Ovary (tissue), 9 donors: ENCODE data around the gene CEP57L1. TPM values are rescaled to one million over a fixed set of nuclear protein-coding genes. Genes with fewer than 3 reads are reported as not detected.
"Not testable (repeated sequence)": the region's sequence is repeated elsewhere in the genome, so short reads cannot be mapped to it uniquely, and the experiment has no call there.

Experiments
- DNase-seq, 5 donors: peaks; one replicate each; pipeline ENCODE4 v3.0.0-alpha.2; 2019 to 2020
- H3K27ac ChIP-seq, 2 donors: fragments of 200-600 bp; one replicate each; pipeline versions ENCODE4 v1.5.1 to v1.8.0; 2019 to 2022
- H3K27me3 ChIP-seq: fragments of 200-600 bp; one replicate; pipeline ENCODE4 v1.8.0; 2022
- H3K36me3 ChIP-seq: fragments of 200-600 bp; sonication (generic); one replicate; pipeline ENCODE4 v1.5.1; 2019
- H3K4me1 ChIP-seq: one replicate; pipeline ENCODE4 v1.8.1; 2013; ENCODE audit warnings: mild to moderate bottlenecking, moderate library complexity; ENCODE audit not compliant: insufficient read depth
- H3K4me3 ChIP-seq: fragments of 200-600 bp; sonication (generic); one replicate; pipeline ENCODE4 v1.5.1; 2017
- H3K9me3 ChIP-seq, 2 donors: fragments of 200-600 bp in 1 of 2; sonication (generic) in 1 of 2; one replicate each; pipeline versions ENCODE4 v1.5.1 to v1.8.1; 2013 to 2019; ENCODE audit warnings: mild to moderate bottlenecking in 1 of 2, moderate library complexity in 1 of 2
- EP300 ChIP-seq: sonication (generic); formaldehyde crosslinking; IDR thresholded peaks from one replicate; pipeline ENCODE4 v1.6.1; 2017; ENCODE audit warnings: antibody characterized with exemption
- POLR2A ChIP-seq: fragments of 450-650 bp; IDR thresholded peaks from one replicate; pipeline ENCODE4 v1.6.1; 2017; ENCODE audit warnings: antibody characterized with exemption, mild to moderate bottlenecking, moderate library complexity
- WGBS, 3 donors: extraction: QIAGEN DNeasy Blood & Tissue Kit in 1 of 3; methylation state at CpG; one replicate each; pipeline versions ENCODE4 v1.1.5 to v1.1.7; 2013 to 2017; 5-methylcytosine and 5-hydroxymethylcytosine counted together
- intact Hi-C, 4 donors: fragments of 100-400 bp; cut with DNase I; formaldehyde crosslinking; loops; one replicate each; pipeline versions ENCODE4 v1.11.0 to v1.15.1; 2022 to 2023
- polyA plus RNA-seq, 2 donors: library from polyadenylated mRNA; stranded (reverse); fragments of 200-250 nt in 1 of 2; fragments of 350-450 nt in 1 of 2; fragmentation: Illumina TruSeq in 1 of 2; extraction: RNeasy Lipid Tissue Mini Kit (QIAGEN cat#74804) in 1 of 2; gene quantifications; one replicate each; pipeline ENCODE4 v1.2.3, GENCODE V29; 2013 to 2014
- total RNA-seq, 7 donors: library from RNA; depleted of rRNA in 2 of 7; stranded (reverse); fragments of >200 nt in 2 of 7; fragmentation: NEBNext Ultra II Directional in 3 of 7; extraction: Animal tissue kit (Norgen Biotek cat#: 25700) in 3 of 7; gene quantifications; one replicate each; pipeline versions ENCODE4 v1.1.0 to v1.2.4, GENCODE V29; 2016 to 2023
- TF ChIP-seq, protein P1 (sequence below), 3 donors: fragments of 450-650 bp in 2 of 3; fragments of 200-600 bp in 1 of 3; IDR thresholded peaks; one replicate each; pipeline versions ENCODE4 v1.5.1 to v1.8.0; 2016 to 2022; ENCODE audit warnings: antibody characterized with exemption in 3 of 3, mild to moderate bottlenecking in 1 of 3
- donor health status: DM: no; HTN: no; CAD: no; lungs with moderate emphysema.
- donor health status: DM: no; HTN: no; CAD: no.
- donor health status: Bipolar disorder and iron deficiency.
- donor health status: DM: yes; HTN: yes; CAD: no.
- donor health status: DM: no; HTN: no; CAD: no.
- donor health status: DM: yes; HTN: yes; CAD: no.

The CEP57L1 gene
- total and polyA plus RNA-seq, 9 donors, result 4.9 to 12.6 (median 9.2) TPM

DNA sequence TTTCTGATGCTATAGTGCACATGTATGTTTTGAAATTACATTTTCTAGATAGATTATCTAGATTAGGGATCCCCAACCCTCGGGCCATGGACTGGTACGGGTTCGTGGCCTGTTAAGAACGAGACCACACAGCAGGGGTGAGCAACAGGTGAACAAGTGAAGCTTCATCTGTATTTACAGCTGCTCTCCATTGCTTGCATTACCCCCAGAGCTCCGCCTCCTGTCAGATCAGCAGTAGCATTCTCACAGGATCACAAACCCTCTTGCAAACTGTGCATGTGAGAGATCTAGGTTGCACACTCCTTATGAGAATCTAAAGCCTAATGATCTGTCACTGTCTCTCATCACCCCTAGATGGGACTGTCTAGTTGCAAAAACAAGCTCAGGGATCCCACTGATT lies 10.4 kb downstream of the CEP57L1 start:
- H3K4me3 ChIP-seq, result no peak overlapping the region

DNA sequence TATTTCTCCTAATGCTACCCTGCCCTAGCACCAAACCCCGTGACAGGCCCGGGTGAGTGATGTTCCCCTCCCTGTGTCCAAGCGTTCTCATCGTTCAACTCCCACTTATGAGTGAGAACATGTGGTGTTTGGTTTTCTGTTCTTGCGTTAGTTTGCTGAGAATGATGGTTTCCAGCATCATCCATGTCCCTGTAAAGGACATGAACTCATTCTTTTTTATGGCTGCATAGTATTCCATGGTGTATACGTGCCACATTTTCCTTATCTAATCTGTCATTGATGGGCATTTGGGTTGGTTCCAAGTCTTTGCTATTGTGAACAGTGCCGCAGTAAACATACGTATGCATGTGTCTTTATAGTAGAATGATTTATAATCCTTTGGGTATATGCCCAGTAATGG lies 14.4 kb downstream of the CEP57L1 start:
- H3K9me3 ChIP-seq, H3K4me1 ChIP-seq, H3K27ac ChIP-seq, H3K4me3 ChIP-seq, intact Hi-C loops, DNase-seq, H3K27me3 ChIP-seq, H3K36me3 ChIP-seq: not testable (repeated sequence)
- 93 to 97% (median 95%) methylated on average over 8 of the region's 8 CpGs for WGBS, 3 donors

More for the DNA sequence above, 10.4 kb downstream of the CEP57L1 start:
- 88 to 98% (median 96%) methylated on average over 5 of the region's 5 CpGs for WGBS, 3 donors
- Histone ChIP-seq H3K27ac (no peak overlapping the region), H3K9me3 (no peaks in the 10 kb centered on the region), H3K27me3 (no peaks in the 10 kb centered on the region), H3K4me1 (no peaks in the 10 kb centered on the region), H3K36me3 (no peaks in the 10 kb centered on the region)
- TF ChIP-seq EP300, result no peak
- TF ChIP-seq POLR2A, result no peak
- TF ChIP-seq, protein P1, sequence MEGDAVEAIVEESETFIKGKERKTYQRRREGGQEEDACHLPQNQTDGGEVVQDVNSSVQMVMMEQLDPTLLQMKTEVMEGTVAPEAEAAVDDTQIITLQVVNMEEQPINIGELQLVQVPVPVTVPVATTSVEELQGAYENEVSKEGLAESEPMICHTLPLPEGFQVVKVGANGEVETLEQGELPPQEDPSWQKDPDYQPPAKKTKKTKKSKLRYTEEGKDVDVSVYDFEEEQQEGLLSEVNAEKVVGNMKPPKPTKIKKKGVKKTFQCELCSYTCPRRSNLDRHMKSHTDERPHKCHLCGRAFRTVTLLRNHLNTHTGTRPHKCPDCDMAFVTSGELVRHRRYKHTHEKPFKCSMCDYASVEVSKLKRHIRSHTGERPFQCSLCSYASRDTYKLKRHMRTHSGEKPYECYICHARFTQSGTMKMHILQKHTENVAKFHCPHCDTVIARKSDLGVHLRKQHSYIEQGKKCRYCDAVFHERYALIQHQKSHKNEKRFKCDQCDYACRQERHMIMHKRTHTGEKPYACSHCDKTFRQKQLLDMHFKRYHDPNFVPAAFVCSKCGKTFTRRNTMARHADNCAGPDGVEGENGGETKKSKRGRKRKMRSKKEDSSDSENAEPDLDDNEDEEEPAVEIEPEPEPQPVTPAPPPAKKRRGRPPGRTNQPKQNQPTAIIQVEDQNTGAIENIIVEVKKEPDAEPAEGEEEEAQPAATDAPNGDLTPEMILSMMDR (IDR thresholded peaks at IDR 0.05), result no peak
- intact Hi-C loops, result no loop called here
- DNase-seq, result no peak

DNA sequence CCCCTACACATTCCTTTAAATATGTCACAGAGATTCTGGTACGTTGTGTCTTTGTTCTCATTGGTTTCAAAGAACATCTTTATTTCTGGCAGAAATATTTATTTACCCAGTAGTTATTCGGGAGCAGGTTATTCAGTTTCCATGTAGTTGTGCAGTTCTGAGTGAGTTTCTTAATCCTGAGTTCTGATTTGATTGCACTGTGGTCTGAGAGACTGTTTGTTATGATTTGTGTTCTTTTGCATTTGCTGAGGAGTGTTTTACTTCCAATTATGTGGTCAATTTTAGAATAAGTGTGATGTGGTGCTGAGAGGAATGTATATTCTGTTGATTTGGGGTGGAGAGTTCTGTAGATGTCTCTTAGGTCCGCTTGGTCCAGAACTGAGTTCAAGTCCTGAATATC lies 17.4 kb downstream of the CEP57L1 start:
- 88 to 91% (median 91%) methylated on average over 3 of the region's 3 CpGs for WGBS, 3 donors
- DNase-seq, intact Hi-C loops, H3K4me3 ChIP-seq, H3K9me3 ChIP-seq, H3K27ac ChIP-seq, H3K4me1 ChIP-seq, H3K36me3 ChIP-seq, H3K27me3 ChIP-seq: not testable (repeated sequence)

DNA sequence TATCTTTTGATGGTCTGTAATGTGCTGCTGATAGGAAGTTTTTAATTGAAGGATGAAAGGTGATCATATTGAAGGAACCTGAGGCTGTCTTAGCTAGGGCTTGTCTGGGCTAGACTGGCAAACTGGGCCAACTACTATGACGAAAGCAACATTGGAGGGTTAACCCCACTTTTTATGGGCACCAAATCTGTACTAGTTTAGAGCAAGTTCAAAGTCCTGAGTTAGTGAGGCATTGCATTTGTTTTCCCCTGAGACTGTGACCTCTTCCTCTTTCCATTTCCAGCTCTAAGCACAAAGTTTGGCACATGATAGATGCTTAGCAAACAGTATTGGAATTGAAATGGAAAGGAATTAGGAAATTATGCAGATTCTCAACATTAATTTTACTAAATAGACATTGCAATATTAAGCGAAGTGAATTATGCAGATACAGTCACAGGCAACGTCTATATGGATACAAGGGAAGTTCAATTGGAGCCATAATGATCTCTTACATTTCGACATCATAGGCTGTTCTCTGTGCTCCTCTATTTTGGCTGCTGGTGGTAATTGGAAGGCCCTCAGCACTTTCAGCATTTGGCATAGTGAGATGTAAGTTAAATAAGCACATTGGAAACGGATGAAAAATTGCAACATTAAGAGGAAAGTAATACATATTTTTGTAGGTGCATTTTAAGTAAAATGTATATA lies 22.2 kb downstream of the CEP57L1 start:
- 85 to 95% (median 94%) methylated on average over 5 of the region's 5 CpGs for WGBS, 3 donors
- TF ChIP-seq, protein P1 (IDR thresholded peaks at IDR 0.05), result no peak
- TF ChIP-seq POLR2A, result no peak
- TF ChIP-seq EP300, result no peak
- Histone ChIP-seq H3K27ac (no peak overlapping the region), H3K4me3 (no peak overlapping the region), H3K36me3 (no peaks in the 10 kb centered on the region), H3K9me3 (no peaks in the 10 kb centered on the region), H3K4me1 (peaks cover 3% of the 10 kb centered on the region), H3K27me3 (no peaks in the 10 kb centered on the region)
- intact Hi-C loops, result no loop called here
- DNase-seq, result no peak

DNA sequence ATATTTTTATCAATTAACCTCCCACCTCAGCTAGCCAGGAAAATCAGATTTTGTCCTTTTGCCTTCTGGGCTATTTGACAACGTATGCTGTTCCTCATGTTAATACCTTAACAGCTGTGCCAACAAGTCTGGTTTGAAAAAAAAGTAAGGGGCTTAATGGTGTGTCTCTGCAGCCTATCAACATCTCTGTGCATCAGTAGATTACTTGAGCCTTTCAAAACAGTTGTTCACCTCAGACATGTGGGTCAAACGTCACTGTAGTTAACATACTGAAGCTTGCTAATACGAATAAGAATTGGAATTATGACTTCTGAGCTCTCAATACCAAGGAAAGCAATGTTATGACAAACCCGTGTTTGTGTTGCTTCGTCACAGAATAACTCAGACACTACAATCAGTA lies 23.0 kb downstream of the CEP57L1 start:
- Histone ChIP-seq H3K9me3 (no peaks in the 10 kb centered on the region), H3K27ac (no peak overlapping the region), H3K4me3 (no peak overlapping the region), H3K36me3 (no peaks in the 10 kb centered on the region), H3K4me1 (peaks cover 3% of the 10 kb centered on the region), H3K27me3 (no peaks in the 10 kb centered on the region)
- intact Hi-C loops, result no loop called here
- DNase-seq, result no peak
- 87 to 90% (median 90%) methylated on average over 5 of the region's 5 CpGs for WGBS, 3 donors
- TF ChIP-seq POLR2A (no peak), EP300 (no peak)
- TF ChIP-seq, protein P1 (IDR thresholded peaks at IDR 0.05), result no peak
